HG03521 (cell line): ENCODE results near the gene SLN.

Experiments
- ATAC-seq: cut with Tn5 transposase; IDR thresholded peaks from one replicate; pipeline ENCODE4 v1.9.1; 2021; ENCODE audit warnings: mild to moderate bottlenecking, moderate library complexity; ENCODE audit not compliant: unreplicated experiment

The SLN gene

DNA sequence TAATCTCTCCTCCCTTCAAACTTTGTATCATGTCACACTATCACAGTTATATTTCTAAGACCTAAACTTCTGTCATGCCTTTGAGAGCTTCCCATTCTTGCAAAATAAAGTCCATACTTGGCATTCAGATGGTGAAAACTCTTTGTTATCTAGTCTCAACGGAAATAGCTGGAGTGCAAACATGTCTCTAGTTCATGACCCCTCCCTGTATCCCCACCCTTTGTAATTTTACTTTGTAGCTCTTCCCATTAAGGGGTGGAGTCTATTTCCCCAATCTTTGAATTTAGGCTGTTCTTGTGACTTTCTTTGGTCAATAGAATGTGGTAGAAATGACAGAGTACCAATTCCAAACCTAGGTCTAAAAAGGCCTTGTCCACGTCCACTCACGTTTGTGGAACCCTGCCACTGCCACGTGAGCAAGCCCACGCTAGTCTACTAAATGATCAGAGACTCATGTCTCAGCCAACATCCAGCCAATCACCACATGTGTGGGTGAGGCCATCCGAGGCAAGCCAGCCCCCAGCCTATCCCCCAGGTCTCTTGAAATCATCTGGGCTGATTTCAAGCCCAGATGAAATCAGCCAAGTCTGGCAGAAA is 23.4 kb downstream of the SLN start:
- ATAC-seq, result no peak

DNA sequence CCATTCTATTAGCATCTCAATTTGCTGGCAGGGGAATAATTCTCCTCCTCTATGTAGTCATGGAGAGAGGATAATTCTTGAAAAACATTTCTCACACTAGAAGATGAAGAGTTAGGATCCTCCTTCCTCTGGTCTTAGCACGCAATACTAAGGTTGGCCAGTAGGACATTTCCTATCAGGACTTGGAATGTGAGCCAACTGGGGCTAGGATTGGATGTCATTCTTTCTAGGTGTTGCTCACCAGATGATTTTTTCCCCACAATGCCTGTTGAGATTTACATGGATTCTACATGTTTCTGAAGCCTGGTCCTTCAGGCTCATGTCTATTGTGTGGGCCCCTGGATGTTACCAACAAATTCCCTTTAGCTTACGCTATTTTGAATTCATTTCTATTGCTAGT is 28.0 kb downstream of the SLN start:
- ATAC-seq, result peak; percentile 65

DNA sequence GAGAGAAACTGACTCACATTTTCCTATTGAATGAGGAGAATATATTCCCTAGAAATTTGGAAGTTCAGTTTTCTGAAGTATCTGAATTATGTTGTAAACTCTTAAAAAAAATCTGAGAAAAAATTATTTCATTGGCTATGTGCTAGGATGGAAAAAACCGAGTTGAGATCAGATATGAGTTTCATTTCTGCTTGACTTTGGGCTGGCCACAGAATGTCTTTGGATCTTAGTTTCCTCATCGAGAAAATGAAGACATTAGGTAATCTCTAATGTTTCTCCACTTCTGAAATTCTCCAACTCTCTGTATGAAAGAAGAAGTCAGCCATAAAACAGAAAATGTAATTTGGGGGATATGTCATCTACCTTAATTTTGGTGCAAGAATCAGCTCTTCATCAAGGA is 28.8 kb downstream of the SLN start:
- ATAC-seq, result no peak

DNA sequence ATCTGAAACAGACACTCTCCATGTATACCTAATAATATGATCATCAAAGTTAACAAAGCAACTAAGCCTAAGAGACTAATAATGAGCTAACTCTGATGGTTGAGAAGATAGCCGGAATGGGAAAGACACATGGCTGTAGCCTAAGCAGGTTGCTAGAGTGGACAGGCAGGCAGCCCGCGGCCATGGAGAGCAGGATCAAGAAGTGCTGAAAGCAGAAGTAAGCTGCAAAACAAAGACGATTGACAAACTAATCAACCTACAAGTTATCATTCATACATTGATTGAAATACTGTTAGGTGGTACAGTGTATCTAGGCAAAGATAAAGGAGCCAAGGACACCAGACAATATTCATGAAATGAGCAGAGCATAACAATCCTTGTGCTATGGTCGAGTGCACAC is 29.3 kb downstream of the SLN start:
- no peak for ATAC-seq

DNA sequence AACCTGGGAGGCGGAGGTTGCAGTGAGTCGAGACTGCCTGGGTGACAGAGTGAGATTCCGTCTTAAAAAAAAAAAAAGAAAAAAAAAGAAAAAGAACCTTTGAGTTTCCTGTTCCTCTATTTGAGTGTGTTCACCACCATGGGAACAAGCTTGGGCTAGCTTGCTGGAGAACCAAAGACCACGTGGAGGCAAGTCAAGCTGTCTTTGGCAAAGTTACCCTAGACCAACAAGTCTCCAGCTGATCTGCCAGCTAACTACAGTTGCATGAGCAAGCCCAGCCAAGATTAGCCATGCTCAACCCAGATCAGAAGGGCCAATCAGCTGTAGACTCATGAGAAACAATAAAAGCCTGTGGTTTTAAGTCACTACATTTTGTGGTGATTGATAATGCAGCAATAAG is 29.7 kb downstream of the SLN start:
- ATAC-seq, result no peak

DNA sequence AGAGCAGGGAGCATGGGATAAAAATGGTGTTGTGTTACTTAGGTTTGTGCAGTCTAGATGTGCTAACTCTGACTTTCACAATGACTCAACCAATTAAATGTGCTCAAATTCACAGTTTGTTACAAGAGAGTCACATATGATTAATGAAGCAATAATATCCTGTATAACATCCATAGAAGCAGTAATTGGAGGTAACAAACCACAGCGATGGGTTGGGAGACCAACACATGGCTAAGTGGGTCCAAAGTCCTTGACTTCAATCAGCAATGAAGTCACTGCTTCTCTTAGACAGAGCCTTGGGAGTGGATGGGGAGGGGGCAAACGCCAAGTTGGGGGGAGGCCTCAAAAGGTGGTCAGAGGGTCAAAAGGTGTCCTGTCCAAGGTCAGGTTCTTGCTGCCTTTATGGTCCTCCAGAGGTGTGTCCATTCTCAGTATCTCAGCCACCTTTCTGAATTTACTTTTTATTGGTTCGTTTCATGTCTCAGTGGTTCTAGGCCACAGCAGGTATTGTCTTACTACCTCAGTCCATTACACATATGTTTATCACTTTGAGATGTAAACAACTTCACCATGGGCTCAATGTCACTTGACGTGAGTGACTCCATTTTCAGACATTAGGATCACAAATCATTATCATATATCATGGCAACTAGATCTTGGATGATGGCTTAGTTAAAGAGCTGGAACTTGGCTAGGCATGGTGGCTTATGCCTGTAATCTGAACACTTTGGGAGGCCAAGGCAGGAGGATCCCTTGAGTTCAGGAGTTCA is 32.4 kb downstream of the SLN start:
- ATAC-seq, result no peak

DNA sequence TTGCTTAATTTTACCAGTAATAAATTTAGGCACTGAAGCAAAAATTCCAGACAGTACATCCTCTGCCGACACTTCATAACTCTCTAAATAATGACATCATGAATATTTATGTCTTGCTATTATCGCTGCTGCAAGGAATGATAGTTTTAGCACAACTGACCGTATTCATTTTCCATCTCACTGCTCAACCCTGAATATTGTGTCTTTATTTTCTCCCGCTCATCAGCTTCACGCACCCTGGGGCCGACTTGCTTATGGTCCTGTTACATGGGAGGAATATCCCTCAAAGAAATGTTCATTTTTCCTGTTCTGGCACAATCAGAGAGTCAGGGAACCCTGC is 33.3 kb downstream of the SLN start:
- ATAC-seq, result no peak

DNA sequence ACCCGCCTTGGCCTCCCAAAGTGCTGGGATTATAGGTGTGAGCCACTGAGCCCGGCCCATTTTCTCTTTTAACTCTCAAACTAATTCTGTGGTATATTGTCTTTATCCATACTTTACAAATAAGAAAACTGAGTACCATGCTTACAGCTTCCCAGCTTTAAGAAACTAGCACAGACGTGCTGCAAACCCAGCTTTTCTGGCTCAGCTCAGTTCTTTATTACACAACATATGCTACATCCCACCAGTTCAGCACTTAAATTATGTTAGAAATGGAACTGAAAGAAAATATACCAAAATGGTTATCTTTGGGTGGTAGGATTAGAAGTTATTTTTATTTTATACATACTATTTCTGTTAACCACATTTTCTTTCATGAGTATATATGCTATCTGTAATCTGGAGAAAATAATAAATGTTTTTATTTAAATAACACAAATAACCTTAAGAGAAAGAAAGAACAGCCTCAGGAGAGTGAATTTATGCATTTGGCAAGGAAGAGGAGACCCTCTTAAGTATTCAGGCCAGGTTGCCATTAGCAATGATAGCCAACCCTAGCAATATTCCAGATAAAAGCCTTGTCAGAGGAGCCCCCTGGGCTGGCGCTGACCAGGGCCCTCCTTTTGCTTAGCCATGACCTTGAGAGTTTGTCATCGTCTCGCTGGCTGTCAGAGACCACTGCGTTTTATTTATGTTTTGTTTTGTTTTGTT is 33.8 kb downstream of the SLN start:
- no peak for ATAC-seq

DNA sequence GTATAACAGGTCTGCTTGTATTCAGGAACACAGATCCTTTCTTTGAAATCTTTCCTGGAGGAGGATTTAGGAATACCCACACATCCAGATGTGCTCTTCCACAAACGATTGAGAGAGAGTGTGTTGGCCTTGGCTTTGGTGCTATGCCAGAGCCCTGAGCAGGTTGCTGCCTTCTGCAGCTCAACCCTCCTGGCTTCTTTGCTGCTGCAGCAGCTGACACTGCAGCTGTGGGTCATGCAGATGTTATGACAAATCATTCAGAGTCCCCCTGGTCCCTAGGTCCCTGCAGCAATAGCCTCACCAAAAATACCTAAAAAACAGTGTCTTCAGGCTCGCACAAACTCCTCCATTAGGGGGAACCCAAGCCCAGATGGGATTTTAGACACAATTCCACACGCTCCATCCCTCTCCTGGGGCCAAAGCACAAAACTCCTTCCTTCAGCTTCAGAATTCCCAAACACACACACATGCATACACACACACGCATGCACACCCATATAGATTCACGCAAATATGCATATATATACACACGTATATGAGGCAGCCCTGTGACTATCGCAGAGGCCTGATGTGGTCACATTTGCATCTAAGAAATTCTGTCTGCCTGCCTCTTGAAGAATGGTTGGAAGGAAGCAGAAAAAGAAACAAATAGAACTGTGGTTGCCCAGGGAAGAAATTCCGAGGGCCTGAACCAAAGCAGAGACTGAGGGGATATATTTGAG is 35.4 kb downstream of the SLN start:
- ATAC-seq, result no peak

DNA sequence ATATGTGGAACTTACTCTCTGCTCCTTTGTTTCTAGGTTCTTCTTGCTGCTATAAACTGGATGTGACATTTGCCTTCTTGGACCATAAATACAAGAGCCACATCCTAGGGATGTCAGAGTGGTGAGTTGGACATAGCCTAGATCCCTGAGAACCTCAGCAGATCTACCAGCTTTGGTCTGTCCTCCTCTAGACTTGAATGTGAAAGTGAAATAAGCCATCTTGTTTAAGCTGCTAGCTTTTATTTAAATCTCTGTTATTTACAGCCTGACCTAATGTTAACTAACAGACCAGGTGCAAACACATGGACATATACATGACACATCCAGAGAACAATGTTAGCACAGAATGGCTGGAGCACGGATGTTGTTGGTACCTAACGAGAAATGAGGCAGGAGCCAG is 36.0 kb downstream of the SLN start:
- no peak for ATAC-seq

DNA sequence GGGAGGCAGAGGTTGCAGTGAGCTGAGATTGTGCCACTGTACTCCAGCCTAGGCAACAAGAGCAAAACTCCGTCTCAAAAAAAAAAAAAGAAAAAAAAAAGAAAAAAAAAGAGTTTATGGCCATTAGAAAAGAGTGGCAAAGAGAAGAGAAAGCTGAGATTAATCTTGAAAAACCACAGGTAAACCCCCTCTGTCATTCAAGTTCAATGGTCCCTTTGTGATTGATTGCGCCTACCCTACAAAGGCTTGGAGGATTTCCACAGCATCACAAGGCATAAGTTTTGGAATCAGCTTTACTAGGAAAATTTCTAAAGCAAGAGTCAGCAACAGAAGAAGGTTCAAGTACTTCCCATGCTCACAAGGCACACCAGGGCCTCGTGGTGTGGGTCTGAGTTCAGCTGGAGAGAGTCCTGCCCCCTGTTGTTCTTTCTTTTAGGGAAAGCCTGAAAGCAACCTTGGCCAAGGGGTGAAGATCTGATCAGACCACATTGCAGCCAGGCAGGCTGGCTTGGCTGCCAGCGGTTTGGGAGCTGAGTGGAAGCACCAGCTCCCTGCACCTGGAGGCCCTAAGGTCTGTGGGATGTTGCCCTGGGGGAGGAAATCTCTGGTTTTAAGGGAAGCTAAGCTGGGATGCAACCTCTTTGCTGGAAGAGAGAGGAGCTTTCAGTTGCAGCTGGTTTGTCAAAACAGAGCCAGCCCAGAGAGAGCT is 41.8 kb downstream of the SLN start:
- ATAC-seq, result no peak

DNA sequence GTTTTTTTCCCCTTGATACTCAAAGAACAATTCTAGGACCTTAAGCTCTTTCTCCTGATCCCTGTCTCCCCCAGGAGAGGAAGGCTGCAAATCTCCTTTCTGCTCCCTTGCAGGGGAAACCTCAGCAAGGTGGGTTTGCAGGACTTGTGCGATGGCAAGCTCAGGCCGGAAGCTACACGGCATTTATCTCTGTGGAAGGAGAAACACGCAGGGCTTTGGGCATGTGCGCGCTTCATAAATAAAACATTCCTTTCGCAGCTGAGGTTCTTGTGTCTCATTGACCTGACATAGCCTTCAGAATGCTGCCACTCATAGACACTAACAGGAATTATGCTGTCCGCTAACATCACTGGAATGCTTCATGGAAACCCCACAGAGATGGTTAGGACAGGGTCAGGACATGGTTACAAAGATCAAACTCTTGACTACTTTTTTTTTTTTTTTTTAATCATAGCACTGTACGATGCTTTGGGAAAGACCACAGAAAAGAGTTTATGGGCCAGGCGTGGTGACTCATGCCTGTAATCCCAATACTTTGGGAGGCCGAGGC is 42.6 kb downstream of the SLN start:
- no peak for ATAC-seq

DNA sequence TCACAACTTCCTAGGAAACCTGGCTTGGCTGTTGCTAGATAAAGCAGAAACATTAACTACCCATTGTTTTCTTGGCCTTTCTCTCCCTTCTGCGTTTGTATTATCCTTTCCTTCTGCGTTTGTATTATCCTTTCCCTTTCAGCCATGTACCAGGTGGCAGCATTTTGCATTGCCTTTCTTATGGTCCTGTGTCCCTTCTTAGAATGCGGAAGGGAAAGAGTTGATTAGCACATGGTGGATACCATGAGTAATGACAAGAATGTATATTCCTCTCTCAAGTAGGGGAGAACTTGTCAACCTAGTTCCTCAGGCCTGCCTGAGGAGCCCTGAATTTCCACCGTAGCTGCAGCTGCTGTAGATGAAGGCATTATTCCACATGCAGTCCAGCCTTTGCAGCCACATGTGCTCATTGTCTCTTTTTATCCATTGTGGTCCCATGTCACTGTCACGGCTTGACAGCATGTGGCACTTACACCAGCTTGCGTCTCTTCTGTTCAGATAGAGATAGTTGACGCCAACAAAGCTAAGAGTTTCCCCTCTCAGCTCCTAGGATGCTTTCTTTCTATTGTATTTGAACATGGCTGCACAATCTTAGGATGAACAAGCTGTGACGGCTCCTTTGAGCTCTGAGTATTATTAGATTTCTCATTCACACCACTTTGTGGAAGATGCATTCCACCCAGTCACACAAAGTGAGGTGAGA is 44.8 kb downstream of the SLN start:
- no peak for ATAC-seq

DNA sequence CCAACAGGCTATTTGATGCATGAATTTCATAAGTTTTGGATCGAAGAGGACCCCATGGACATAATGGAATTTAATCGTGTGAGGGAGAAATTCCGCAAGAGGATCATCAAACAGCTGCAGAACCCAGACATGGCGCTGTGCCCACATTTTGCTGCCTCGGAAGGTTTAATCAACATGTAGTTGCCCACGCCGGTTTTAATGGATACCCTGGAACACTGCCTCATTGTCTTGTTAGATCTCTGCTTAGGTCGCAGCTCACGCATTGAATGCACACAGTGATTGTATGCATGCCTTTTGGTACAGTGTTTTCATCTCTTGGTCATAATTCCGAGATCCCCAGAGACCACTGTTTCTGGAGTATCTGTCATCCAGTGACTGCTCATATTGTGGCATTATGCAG is 46.8 kb downstream of the SLN start:
- ATAC-seq, result no peak

DNA sequence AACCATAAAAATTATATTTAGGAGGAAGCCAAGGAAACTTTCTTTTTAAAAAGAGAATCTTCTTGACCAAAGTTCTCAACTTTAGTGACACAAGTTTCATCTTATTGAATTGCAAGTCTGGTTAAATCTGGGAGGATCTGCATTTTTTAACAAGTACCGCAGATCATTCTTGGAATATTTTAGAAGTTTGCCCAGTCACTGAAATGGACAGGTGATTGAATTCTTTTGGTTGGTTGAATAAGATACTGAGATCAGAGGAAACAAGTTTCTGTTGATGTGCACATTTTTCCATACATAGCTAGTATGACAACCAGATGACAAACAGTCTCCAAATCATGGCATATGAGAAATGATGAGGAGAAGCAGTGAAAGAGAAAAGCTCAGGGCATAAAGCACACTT is 50.2 kb downstream of the SLN start:
- no peak for ATAC-seq

DNA sequence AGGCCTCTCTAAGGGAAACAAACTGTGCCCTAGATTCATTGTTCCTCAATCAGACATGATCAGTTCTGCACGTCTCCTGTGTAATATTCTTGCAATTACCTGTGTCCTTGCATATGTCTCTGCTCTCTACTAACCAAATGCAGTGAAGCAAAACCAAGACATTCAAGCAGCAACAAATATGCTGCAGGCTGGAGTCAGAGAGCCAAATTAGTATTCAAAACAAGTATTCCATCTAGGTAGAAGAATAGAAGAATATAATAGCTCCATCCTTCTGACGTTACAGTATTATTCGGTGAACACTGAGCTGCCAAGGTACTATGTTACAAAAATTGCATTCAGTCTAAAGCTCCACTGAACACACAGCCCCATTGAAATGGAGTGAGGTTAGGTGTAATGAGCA is 51.8 kb downstream of the SLN start:
- no peak for ATAC-seq

DNA sequence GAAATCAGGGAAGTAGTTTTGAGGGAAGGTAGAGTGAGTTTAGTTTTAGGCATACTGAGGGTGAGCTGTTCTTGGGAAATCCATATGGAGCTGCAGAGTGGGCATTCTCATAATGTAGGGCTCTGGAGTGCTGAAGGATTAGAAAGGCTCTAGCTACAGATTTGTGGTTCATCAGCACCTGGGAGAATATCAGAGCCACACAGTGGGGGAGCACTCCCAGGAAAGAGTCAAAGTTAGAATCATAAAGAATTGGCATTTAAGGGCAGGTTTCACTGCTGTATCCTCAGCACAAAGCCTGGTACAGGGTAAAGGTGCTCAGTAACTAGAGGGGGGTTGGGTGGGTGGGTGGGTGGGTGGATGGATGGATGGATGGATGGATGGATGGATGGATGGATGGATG is 52.5 kb downstream of the SLN start:
- no peak for ATAC-seq
